ENCODE data around the gene SLCO2A1.

GRCh38 chr3:133943031-133943535 lies 86.6 kb downstream of the SLCO2A1 start:
- no peak for TF ChIP-seq CTCF (IDR thresholded peaks at IDR 0.05)
- TF ChIP-seq POLR2A (IDR thresholded peaks at IDR 0.05) = no peak
